K562 (cell line): ENCODE data around the gene KCND2. TPM values are rescaled to one million over a fixed set of nuclear protein-coding genes. Genes with fewer than 3 reads are reported as not detected.

Experiments
- ATAC-seq: fragments of 200-7000 bp; cut with Tn5 transposase; 3 replicates; pipeline ENCODE4 v1.9.1; 2020; ENCODE audit warnings: moderate library complexity
- BruUV-seq: library from RNA; stranded (reverse); fragments of 400-500 nt; replicated peaks from 2 replicates; lab custom pipeline; 2021; lab: Mats Ljungman, UMichigan
- CTCF ChIA-PET: fragments of 300-600 bp; formaldehyde crosslinking; extraction: SDS; loops from one replicate; lab custom pipeline; 2021; ENCODE audit warnings: low intra/inter-chr PET ratio; lab: Yijun Ruan, JAX
- POLR2A ChIA-PET: fragments of 300-600, 350-650 bp; sonication (Branson Sonifier 250); formaldehyde crosslinking; extraction: SDS; loops from one replicate; lab custom pipeline; 2021; ENCODE audit warnings: antibody characterized with exemption, inconsistent platforms; lab: Yijun Ruan, JAX
- DNase-seq, 4 experiments: peaks; one replicate each; pipeline versions ENCODE4 v3.0.0 to v3.0.0-alpha.2; 2011 to 2018; ENCODE audit warnings: low spot score in 3 of 4, mixed read lengths in 3 of 4; ENCODE audit errors: extremely low read depth in 1 of 4
- FAIRE-seq: peaks from 2 replicates; lab custom pipeline; 2011; peaks lifted over from hg19 to GRCh38; lab: Jason Lieb, UNC
- H2AFZ ChIP-seq: 2 replicates; pipeline ENCODE4 v1.6.0; 2011; ENCODE audit warnings: low read depth, low read length, control low read depth, inconsistent platforms
- H3K27ac ChIP-seq: fragments of 200-600 bp; 3 replicates; pipeline ENCODE4 v1.8.0; 2011; ENCODE audit warnings: low read depth, mild to moderate bottlenecking, control low read depth, inconsistent platforms, low read length, moderate library complexity, mixed read lengths; ENCODE audit errors: extremely low read depth
- H3K27me3 ChIP-seq, 2 experiments: fragments of 300-600 bp in 1 of 2; 2 replicates in 1 of 2; 3 replicates in 1 of 2; pipeline versions ENCODE4 v1.6.0 to v1.8.0; 2011; ENCODE audit warnings: inconsistent platforms in 2 of 2, low read length in 2 of 2, mild to moderate bottlenecking in 1 of 2, mixed read lengths in 1 of 2, moderate library complexity in 1 of 2; ENCODE audit not compliant: control insufficient read depth in 2 of 2, insufficient read depth in 2 of 2
- H3K36me3 ChIP-seq: fragments of 300-600 bp; 3 replicates; pipeline ENCODE4 v1.8.0; 2011; ENCODE audit warnings: mild to moderate bottlenecking, low read length, inconsistent platforms; ENCODE audit not compliant: control insufficient read depth, insufficient read depth
- H3K4me1 ChIP-seq, 2 experiments: fragments of 200-600 bp in 1 of 2; replicated peaks in 1 of 2; 2 replicates in 1 of 2; 3 replicates in 1 of 2; pipeline versions ENCODE4 v1.5.1 to v1.8.0; 2011; ENCODE audit warnings: inconsistent platforms in 2 of 2, low read length in 2 of 2, mild to moderate bottlenecking in 1 of 2, mixed read lengths in 1 of 2, moderate library complexity in 1 of 2; ENCODE audit not compliant: control insufficient read depth in 2 of 2, insufficient read depth in 2 of 2
- H3K4me2 ChIP-seq: 2 replicates; pipeline ENCODE4 v1.6.1; 2011; ENCODE audit warnings: low read length, control low read depth, inconsistent platforms, mixed read lengths; ENCODE audit not compliant: insufficient read depth
- H3K4me3 ChIP-seq: fragments of 200-600 bp; sonication (generic), shearing (Covaris generic); 2 replicates; pipeline ENCODE4 v1.5.1; 2016; ENCODE audit warnings: control low read depth, inconsistent platforms
- H3K79me2 ChIP-seq: fragments of 200-600 bp; 3 replicates; pipeline ENCODE4 v1.8.0; 2011; ENCODE audit warnings: low read length, inconsistent platforms; ENCODE audit not compliant: control insufficient read depth, insufficient read depth
- H3K9ac ChIP-seq, 2 experiments: 2 replicates each; pipeline versions ENCODE4 v1.6.0 to v1.6.1; 2011; ENCODE audit warnings: low read depth in 2 of 2, low read length in 2 of 2, control low read depth in 1 of 2, inconsistent platforms in 1 of 2, mild to moderate bottlenecking in 1 of 2, mixed read lengths in 1 of 2; ENCODE audit not compliant: insufficient read depth in 1 of 2
- H3K9me1 ChIP-seq: one replicate; pipeline ENCODE4 v1.6.0; 2011; ENCODE audit warnings: inconsistent platforms, mild to moderate bottlenecking, low read length, moderate library complexity; ENCODE audit not compliant: control insufficient read depth, insufficient read depth
- H3K9me3 ChIP-seq: replicated peaks from 2 replicates; pipeline ENCODE4 v1.5.1; 2011; ENCODE audit warnings: low read depth, low read length, inconsistent platforms; ENCODE audit not compliant: control insufficient read depth, insufficient read depth
- H4K20me1 ChIP-seq: replicated peaks from 2 replicates; pipeline ENCODE4 v1.6.1; 2011; ENCODE audit warnings: low read length, inconsistent platforms, mixed read lengths; ENCODE audit not compliant: control insufficient read depth, insufficient read depth
- DDX20 ChIP-seq: fragments of 450-650 bp; IDR thresholded peaks from 2 replicates; pipeline ENCODE4 v1.6.1; 2016; ENCODE audit warnings: missing genetic modification characterization, low read depth, mild to moderate bottlenecking, missing compliant biosample characterization, moderate library complexity
- DNMT1 ChIP-seq: fragments of 450-650 bp; IDR thresholded peaks from 2 replicates; pipeline ENCODE4 v1.6.1; 2016; ENCODE audit warnings: antibody characterized with exemption, mild to moderate bottlenecking
- FOXM1 ChIP-seq, 2 experiments: fragments of 450-650 bp in 1 of 2; sonication (generic) in 1 of 2; formaldehyde crosslinking in 1 of 2; IDR thresholded peaks; 2 replicates each; pipeline versions ENCODE4 v1.6.1 to v1.9.0; 2017 to 2022; ENCODE audit warnings: low read depth in 2 of 2, mild to moderate bottlenecking in 2 of 2, missing genetic modification reagents in 1 of 2, moderate library complexity in 1 of 2
- GTF2A2 ChIP-seq: IDR thresholded peaks from 2 replicates; pipeline ENCODE4 v1.6.1; 2016; ENCODE audit warnings: mild to moderate bottlenecking, missing genetic modification characterization, missing compliant biosample characterization
- HOXB6 ChIP-seq: fragments of 250-450 bp; sonication (Bioruptor Pico); IDR thresholded peaks from 2 replicates; pipeline ENCODE4 v1.5.1; 2022; ENCODE audit warnings: mild to moderate bottlenecking, borderline replicate concordance
- KAT8 ChIP-seq: fragments of 450-650 bp; IDR thresholded peaks from 2 replicates; pipeline ENCODE4 v1.6.1; 2016; ENCODE audit warnings: low read depth, mild to moderate bottlenecking
- NFE2 ChIP-seq: IDR thresholded peaks from 2 replicates; pipeline ENCODE4 v1.6.1; 2014; ENCODE audit warnings: antibody characterized with exemption, low read depth
- SOX6 ChIP-seq: fragments of 450-650 bp; IDR thresholded peaks from 2 replicates; pipeline ENCODE4 v1.6.1; 2014; ENCODE audit warnings: mild to moderate bottlenecking
- U2AF2 ChIP-seq: fragments of 200-400 bp; formaldehyde crosslinking; optimal IDR thresholded peaks from 2 replicates; pipeline ENCODE3; 2017; ENCODE audit warnings: low read depth, mild to moderate bottlenecking, low read length
- ZNF583 ChIP-seq: fragments of 250-450 bp; sonication (Bioruptor Pico); IDR thresholded peaks from 2 replicates; pipeline ENCODE4 v1.4.0; 2020
- ZNF586 ChIP-seq: fragments of 450-650 bp; formaldehyde crosslinking; conservative IDR thresholded peaks from 2 replicates; pipeline ENCODE4 v1.4.0; 2020; ENCODE audit warnings: mild to moderate bottlenecking, moderate library complexity
- ZNF778 ChIP-seq: fragments of 450-650 bp; formaldehyde crosslinking; IDR thresholded peaks from 2 replicates; pipeline ENCODE4 v1.4.0; 2020; ENCODE audit warnings: mild to moderate bottlenecking, moderate library complexity
- WGBS: fragments of 100-300 bp; shearing (Covaris generic); methylation state at CpG from one replicate; pipeline ENCODE4 v1.1.6; 2016; ENCODE audit warnings: low coverage, mixed read lengths; ENCODE audit not compliant: insufficient coverage; ENCODE audit errors: missing lambda C conversion rate; 5-methylcytosine and 5-hydroxymethylcytosine counted together
- in situ Hi-C: fragments of 300-500 bp; cut with MboI; formaldehyde crosslinking; loops from 4 replicates; pipeline ENCODE4 v1.15.0; 2018; ENCODE audit warnings: inconsistent platforms, mixed read lengths
- intact Hi-C: fragments of 100-400 bp; cut with micrococcal nuclease; formaldehyde crosslinking; loops from 2 replicates; pipeline ENCODE4 v1.14.2; 2022
- polyA plus RNA-seq, 8 experiments: library from polyadenylated mRNA; depleted of rRNA in 4 of 8; stranded (reverse) in 5 of 8; unstranded in 3 of 8; fragments of >200 nt; fragmentation: Nextera tagmentation in 2 of 8; fragmentation: Illumina TruSeq in 1 of 8; extraction: Ambion mirVana in 2 of 8; extraction: Trizol in 1 of 8; gene quantifications; 2 replicates each; pipeline versions ENCODE4 v1.2.1 to v1.2.3, GENCODE V29; 2011 to 2014; ENCODE audit warnings: inconsistent platforms in 1 of 8, missing spikeins in 1 of 8
- total RNA-seq, 7 experiments: library from RNA; depleted of rRNA in 6 of 7; stranded (reverse); fragments of >200 nt in 6 of 7; fragmentation: Illumina TruSeq in 2 of 7; extraction: Trizol in 2 of 7; gene quantifications; 2 replicates each; pipeline versions ENCODE4 v1.2.1 to v1.2.3, GENCODE V29; 2011 to 2021; ENCODE audit warnings: low replicate concordance in 1 of 7
- TF ChIP-seq, protein P1 (sequence below): fragments of 250-450 bp; sonication (Bioruptor Pico); IDR thresholded peaks from 2 replicates; pipeline ENCODE4 v1.8.0; 2022; ENCODE audit warnings: moderate library complexity, mild to moderate bottlenecking, inconsistent platforms
- TF ChIP-seq, protein P2 (sequence below): fragments of 450-650 bp; formaldehyde crosslinking; IDR thresholded peaks from 2 replicates; pipeline ENCODE4 v1.4.0; 2020; ENCODE audit warnings: mild to moderate bottlenecking
- TF ChIP-seq, protein P3 (sequence below): fragments of 250-450 bp; sonication (Bioruptor Pico); IDR thresholded peaks from 2 replicates; pipeline ENCODE4 v1.8.0; 2021; ENCODE audit warnings: mild to moderate bottlenecking, moderate library complexity
- TF ChIP-seq, protein P4 (sequence below): sonication (generic); formaldehyde crosslinking; IDR thresholded peaks from 2 replicates; pipeline ENCODE4 v1.8.0; 2022; ENCODE audit warnings: mild to moderate bottlenecking, missing genetic modification reagents

KCND2 gene
- total and polyA plus RNA-seq, 9 of the 15 experiments (the other 6 are each of a cell fraction or from before 2014, with no cell fraction given): 0.03 to 0.12 TPM; not detected in 7

DNA sequence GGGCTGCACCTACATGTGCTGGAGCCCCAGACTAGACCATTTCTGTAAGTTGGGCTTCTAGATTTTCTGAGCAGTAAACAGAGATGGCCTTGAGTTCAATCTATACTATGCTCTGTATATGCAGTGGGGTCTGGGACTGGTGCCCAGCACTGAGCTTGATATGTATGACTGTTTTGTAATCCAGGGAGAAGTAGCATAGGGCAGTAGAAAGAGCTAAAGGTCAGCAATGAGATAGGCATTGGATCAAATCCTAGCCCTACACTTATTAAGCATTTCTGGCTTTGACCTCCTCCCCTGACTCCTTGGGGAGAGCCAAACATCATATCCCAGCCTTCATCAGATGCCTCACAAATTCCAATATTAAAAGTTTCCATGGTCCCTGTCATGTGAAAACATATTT is 330.4 kb downstream of the KCND2 start (continued):
- TF ChIP-seq ZNF778 (CRISPR knock-in tag) (no peak), DDX20 (tag) (no peak), DNMT1 (no peak), U2AF2 (no peak), GTF2A2 (tag) (no peak), FOXM1 (IDR thresholded peaks at IDR 0.05; ENCODE audit: low read depth) (no peak), FOXM1 (CRISPR knock-in tag; IDR thresholded peaks at IDR 0.05; ENCODE audit: low read depth) (no peak), NFE2 (no peak), ZNF586 (CRISPR knock-in tag) (no peak), SOX6 (no peak)
- TF ChIP-seq, protein P1, sequence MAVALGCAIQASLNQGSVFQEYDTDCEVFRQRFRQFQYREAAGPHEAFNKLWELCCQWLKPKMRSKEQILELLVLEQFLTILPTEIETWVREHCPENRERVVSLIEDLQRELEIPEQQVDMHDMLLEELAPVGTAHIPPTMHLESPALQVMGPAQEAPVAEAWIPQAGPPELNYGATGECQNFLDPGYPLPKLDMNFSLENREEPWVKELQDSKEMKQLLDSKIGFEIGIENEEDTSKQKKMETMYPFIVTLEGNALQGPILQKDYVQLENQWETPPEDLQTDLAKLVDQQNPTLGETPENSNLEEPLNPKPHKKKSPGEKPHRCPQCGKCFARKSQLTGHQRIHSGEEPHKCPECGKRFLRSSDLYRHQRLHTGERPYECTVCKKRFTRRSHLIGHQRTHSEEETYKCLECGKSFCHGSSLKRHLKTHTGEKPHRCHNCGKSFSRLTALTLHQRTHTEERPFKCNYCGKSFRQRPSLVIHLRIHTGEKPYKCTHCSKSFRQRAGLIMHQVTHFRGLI (CRISPR knock-in tag): no peak

DNA sequence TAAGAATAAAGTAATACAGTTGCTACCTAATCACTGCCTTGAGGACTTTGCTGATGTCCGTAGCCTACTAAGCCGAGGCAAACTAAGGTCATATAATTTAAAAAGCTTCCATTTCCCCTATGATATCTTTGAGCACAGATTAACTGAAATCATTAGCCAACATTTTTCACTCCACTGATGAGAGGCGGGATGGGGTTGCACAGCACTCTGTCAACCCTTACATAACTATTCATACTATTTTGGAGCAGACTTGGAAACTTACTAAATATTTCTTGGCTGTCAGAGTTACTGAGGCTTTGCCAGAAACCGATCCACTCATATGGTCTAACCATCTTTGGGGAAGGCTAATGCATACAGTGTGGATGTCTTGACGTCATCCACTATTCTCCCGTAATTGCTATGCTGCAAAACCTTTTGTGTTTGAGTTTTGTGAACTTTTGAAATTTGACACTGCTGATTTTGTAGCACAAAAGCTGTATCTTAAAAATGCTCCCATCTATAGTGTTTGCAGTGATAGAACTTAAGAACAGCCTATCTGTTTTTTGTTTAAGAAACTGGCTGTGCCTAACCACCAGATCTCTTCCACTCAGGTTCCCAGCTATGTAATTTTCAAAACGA is 336.3 kb downstream of the KCND2 start:
- H3K79me2 ChIP-seq: no peaks in the 10 kb centered on the region
- FAIRE-seq (no peak), ATAC-seq (no peak), DNase-seq (no peak)
- no peaks in the 10 kb centered on the region for H3K9me3 ChIP-seq
- H3K4me3 ChIP-seq: no peak overlapping the region
- H3K9ac ChIP-seq: no peak overlapping the region
- under 1% methylated on average over 7 of the region's 7 CpGs for WGBS
- no peaks in the 10 kb centered on the region for H4K20me1 ChIP-seq
- H3K4me2 ChIP-seq: no peak overlapping the region
- H3K9me1 ChIP-seq: no peaks in the 10 kb centered on the region
- no peaks in the 10 kb centered on the region for H3K4me1 ChIP-seq
- no peak overlapping the region for H3K27ac ChIP-seq
- intact Hi-C loops (no loop called here), in situ Hi-C loops (no loop called here)
- BruUV-seq: no TSS peak
- ChIA-PET CTCF (no interaction called here), POLR2A (no interaction called here)
- no peaks in the 10 kb centered on the region for H3K27me3 ChIP-seq
- H2AFZ ChIP-seq: no peak overlapping the region
- no peaks in the 10 kb centered on the region for H3K36me3 ChIP-seq
- TF ChIP-seq KAT8 (no peak), ZNF583 (no peak), HOXB6 (CRISPR knock-in tag) (no peak)
- TF ChIP-seq, protein P2, sequence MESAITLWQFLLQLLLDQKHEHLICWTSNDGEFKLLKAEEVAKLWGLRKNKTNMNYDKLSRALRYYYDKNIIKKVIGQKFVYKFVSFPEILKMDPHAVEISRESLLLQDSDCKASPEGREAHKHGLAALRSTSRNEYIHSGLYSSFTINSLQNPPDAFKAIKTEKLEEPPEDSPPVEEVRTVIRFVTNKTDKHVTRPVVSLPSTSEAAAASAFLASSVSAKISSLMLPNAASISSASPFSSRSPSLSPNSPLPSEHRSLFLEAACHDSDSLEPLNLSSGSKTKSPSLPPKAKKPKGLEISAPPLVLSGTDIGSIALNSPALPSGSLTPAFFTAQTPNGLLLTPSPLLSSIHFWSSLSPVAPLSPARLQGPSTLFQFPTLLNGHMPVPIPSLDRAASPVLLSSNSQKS (CRISPR knock-in tag): no peak
- TF ChIP-seq, protein P3, sequence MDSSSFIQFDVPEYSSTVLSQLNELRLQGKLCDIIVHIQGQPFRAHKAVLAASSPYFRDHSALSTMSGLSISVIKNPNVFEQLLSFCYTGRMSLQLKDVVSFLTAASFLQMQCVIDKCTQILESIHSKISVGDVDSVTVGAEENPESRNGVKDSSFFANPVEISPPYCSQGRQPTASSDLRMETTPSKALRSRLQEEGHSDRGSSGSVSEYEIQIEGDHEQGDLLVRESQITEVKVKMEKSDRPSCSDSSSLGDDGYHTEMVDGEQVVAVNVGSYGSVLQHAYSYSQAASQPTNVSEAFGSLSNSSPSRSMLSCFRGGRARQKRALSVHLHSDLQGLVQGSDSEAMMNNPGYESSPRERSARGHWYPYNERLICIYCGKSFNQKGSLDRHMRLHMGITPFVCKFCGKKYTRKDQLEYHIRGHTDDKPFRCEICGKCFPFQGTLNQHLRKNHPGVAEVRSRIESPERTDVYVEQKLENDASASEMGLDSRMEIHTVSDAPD: no peak
- TF ChIP-seq, protein P1 (CRISPR knock-in tag): no peak
- TF ChIP-seq, protein P4, sequence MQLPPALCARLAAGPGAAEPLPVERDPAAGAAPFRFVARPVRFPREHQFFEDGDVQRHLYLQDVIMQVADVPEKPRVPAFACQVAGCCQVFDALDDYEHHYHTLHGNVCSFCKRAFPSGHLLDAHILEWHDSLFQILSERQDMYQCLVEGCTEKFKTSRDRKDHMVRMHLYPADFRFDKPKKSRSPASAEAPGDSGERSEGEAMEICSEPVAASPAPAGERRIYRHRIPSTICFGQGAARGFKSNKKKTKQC (CRISPR knock-in tag): no peak
